ENCODE measurements around the gene DHRS1.

The DHRS1 gene

GRCh38 chr14:24258548-24259265 lies 40.9 kb downstream of the DHRS1 start:
- no peaks in the 10 kb centered on the region for H3K4me1 ChIP-seq (ENCODE audit: control insufficient read depth, insufficient read depth, low read length, poor library complexity, severe bottlenecking)
- H3K4me3 ChIP-seq (ENCODE audit: insufficient read depth, low read depth, low read length, poor library complexity, severe bottlenecking): no peak overlapping the region
- peaks cover 8% of the 10 kb centered on the region for H3K36me3 ChIP-seq (ENCODE audit: control insufficient read depth, insufficient read depth, low read length)
- no peaks in the 10 kb centered on the region for H3K9me3 ChIP-seq (ENCODE audit: control insufficient read depth, low read length)
- DNase-seq: no peak
- H3K27ac ChIP-seq (ENCODE audit: insufficient read depth, low read length, poor library complexity, severe bottlenecking): no peak overlapping the region
- no peaks in the 10 kb centered on the region for H3K27me3 ChIP-seq (replicated peaks; ENCODE audit: control insufficient read depth, insufficient read depth, low read length, poor library complexity, severe bottlenecking)

- no peaks in the 10 kb centered on the region for H3K4me1 ChIP-seq (ENCODE audit: control insufficient read depth, insufficient read depth, low read length, poor library complexity, severe bottlenecking)
- no peak for DNase-seq
- H3K4me3 ChIP-seq (ENCODE audit: insufficient read depth, low read depth, low read length, poor library complexity, severe bottlenecking): no peak overlapping the region
- H3K27me3 ChIP-seq (replicated peaks; ENCODE audit: control insufficient read depth, insufficient read depth, low read length, poor library complexity, severe bottlenecking): no peaks in the 10 kb centered on the region
- H3K9me3 ChIP-seq (ENCODE audit: control insufficient read depth, low read length): no peaks in the 10 kb centered on the region
- peaks cover 8% of the 10 kb centered on the region for H3K36me3 ChIP-seq (ENCODE audit: control insufficient read depth, insufficient read depth, low read length)
- no peak overlapping the region for H3K27ac ChIP-seq (ENCODE audit: insufficient read depth, low read length, poor library complexity, severe bottlenecking)
Measured at GRCh38 chr14:24258119-24258518, 41.5 kb downstream of the DHRS1 start.

DNA sequence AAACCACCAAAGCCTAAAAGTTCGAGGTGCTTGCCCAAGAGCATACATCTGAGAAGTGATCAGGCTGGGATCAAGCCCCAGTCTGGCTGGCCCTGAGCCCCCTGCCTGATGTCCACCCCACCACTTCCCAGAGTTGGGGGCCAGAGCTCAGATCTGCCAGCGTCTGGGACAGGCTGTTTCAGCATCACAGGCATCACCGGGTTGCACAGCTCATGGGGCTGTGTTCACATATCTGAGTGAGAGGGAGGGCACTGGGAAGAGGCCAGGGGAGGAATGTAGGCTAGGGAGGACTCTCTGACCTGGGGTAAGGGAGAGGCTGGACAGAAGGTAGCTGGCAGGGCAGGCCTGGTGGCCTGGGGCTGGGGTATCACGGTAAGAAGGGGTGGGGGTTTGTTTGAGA lies 42.6 kb downstream of the DHRS1 start:
- peaks cover 8% of the 10 kb centered on the region for H3K36me3 ChIP-seq (ENCODE audit: control insufficient read depth, insufficient read depth, low read length)

GRCh38 chr14:24255931-24256711 lies 43.5 kb downstream of the DHRS1 start:
- H3K4me1 ChIP-seq (ENCODE audit: control insufficient read depth, insufficient read depth, low read length, poor library complexity, severe bottlenecking): no peaks in the 10 kb centered on the region
- H3K27ac ChIP-seq (ENCODE audit: insufficient read depth, low read length, poor library complexity, severe bottlenecking): no peak overlapping the region
- H3K9me3 ChIP-seq (ENCODE audit: control insufficient read depth, low read length): no peaks in the 10 kb centered on the region
- no peaks in the 10 kb centered on the region for H3K27me3 ChIP-seq (replicated peaks; ENCODE audit: control insufficient read depth, insufficient read depth, low read length, poor library complexity, severe bottlenecking)
- H3K4me3 ChIP-seq (ENCODE audit: insufficient read depth, low read depth, low read length, poor library complexity, severe bottlenecking): no peak overlapping the region
- DNase-seq: no peak
- H3K36me3 ChIP-seq (ENCODE audit: control insufficient read depth, insufficient read depth, low read length): peaks cover 8% of the 10 kb centered on the region

More for the DNA sequence above, 42.6 kb downstream of the DHRS1 start:
- no peaks in the 10 kb centered on the region for H3K9me3 ChIP-seq (ENCODE audit: control insufficient read depth, low read length)
- H3K27ac ChIP-seq (ENCODE audit: insufficient read depth, low read length, poor library complexity, severe bottlenecking): no peak overlapping the region
- no peak overlapping the region for H3K4me3 ChIP-seq (ENCODE audit: insufficient read depth, low read depth, low read length, poor library complexity, severe bottlenecking)
- H3K4me1 ChIP-seq (ENCODE audit: control insufficient read depth, insufficient read depth, low read length, poor library complexity, severe bottlenecking): no peaks in the 10 kb centered on the region
- no peaks in the 10 kb centered on the region for H3K27me3 ChIP-seq (replicated peaks; ENCODE audit: control insufficient read depth, insufficient read depth, low read length, poor library complexity, severe bottlenecking)
- DNase-seq: no peak

DNA sequence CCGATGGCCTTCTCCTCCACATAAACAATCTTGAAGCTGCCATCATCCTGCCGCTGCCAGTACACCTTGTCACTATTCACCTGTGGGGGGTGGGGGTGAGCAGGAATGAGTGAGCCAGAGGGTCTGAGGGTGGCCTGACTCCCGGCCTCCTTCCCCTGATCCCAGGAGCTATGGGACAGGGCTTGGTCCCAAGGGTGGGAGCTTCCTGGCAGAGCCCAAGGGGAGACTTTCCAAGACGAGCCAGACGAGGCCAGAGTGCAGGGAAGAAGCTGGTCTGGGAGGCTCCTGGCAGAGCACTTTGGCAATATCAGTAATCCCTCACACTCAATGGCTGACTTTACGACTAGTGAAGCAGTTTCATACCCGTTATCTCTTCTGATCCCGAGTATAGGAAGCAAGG lies 44.1 kb downstream of the DHRS1 start:
- H3K36me3 ChIP-seq (ENCODE audit: control insufficient read depth, insufficient read depth, low read length): peaks cover 8% of the 10 kb centered on the region
- no peaks in the 10 kb centered on the region for H3K9me3 ChIP-seq (ENCODE audit: control insufficient read depth, low read length)
- H3K27ac ChIP-seq (ENCODE audit: insufficient read depth, low read length, poor library complexity, severe bottlenecking): no peak overlapping the region

DNA sequence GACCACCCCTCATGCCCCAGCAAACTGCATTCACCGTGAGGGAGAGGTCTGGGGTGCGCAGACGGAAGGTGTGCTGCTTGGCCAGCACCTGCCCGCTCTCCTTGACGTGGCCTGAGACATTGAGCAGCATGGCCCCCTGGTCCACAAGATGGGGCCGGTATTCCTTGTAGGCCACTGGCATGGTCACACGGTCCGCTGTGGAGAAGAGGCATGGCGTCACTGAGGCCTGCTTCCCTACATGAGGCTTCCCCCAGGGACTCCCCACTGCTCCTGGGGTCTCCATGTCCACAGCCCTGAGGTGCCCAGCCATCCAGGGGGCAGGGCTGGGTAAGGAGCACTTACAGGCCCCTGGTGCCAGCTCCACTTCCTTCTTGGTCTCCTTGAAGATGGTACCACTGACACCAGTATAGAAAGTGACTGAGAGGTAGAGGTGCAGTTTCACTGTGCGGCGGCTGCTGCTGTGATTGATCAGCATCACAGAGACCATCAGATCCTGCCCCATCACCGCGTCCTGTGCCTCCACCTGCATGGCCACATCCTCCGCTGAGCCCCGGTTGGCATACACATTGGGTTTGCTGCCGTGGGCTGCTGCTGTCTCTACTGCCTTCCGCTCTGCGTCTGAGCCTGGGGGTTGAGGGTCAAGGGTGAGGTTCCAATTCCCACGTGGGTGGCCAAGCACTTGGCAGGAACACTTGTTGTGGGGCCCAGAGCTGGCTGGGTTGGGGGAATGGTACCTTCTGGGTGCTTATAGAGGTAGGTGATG lies 44.8 kb downstream of the DHRS1 start:
- H3K27ac ChIP-seq (ENCODE audit: insufficient read depth, low read length, poor library complexity, severe bottlenecking): no peak overlapping the region
- H3K9me3 ChIP-seq (ENCODE audit: control insufficient read depth, low read length): no peaks in the 10 kb centered on the region
- no peak for DNase-seq
- H3K27me3 ChIP-seq (replicated peaks; ENCODE audit: control insufficient read depth, insufficient read depth, low read length, poor library complexity, severe bottlenecking): no peaks in the 10 kb centered on the region
- peaks cover 8% of the 10 kb centered on the region for H3K36me3 ChIP-seq (ENCODE audit: control insufficient read depth, insufficient read depth, low read length)
- no peaks in the 10 kb centered on the region for H3K4me1 ChIP-seq (ENCODE audit: control insufficient read depth, insufficient read depth, low read length, poor library complexity, severe bottlenecking)
- no peak overlapping the region for H3K4me3 ChIP-seq (ENCODE audit: insufficient read depth, low read depth, low read length, poor library complexity, severe bottlenecking)

More for the DNA sequence above, 44.1 kb downstream of the DHRS1 start:
- no peak for DNase-seq
- no peaks in the 10 kb centered on the region for H3K4me1 ChIP-seq (ENCODE audit: control insufficient read depth, insufficient read depth, low read length, poor library complexity, severe bottlenecking)
- H3K4me3 ChIP-seq (ENCODE audit: insufficient read depth, low read depth, low read length, poor library complexity, severe bottlenecking): no peak overlapping the region
- H3K27me3 ChIP-seq (replicated peaks; ENCODE audit: control insufficient read depth, insufficient read depth, low read length, poor library complexity, severe bottlenecking): no peaks in the 10 kb centered on the region

GRCh38 chr14:24253936-24254335 lies 45.6 kb downstream of the DHRS1 start:
- no peaks in the 10 kb centered on the region for H3K9me3 ChIP-seq (ENCODE audit: control insufficient read depth, low read length)
- no peak for DNase-seq
- H3K27me3 ChIP-seq (replicated peaks; ENCODE audit: control insufficient read depth, insufficient read depth, low read length, poor library complexity, severe bottlenecking): no peaks in the 10 kb centered on the region
- H3K27ac ChIP-seq (ENCODE audit: insufficient read depth, low read length, poor library complexity, severe bottlenecking): no peak overlapping the region
- no peak overlapping the region for H3K4me3 ChIP-seq (ENCODE audit: insufficient read depth, low read depth, low read length, poor library complexity, severe bottlenecking)
- no peaks in the 10 kb centered on the region for H3K4me1 ChIP-seq (ENCODE audit: control insufficient read depth, insufficient read depth, low read length, poor library complexity, severe bottlenecking)
- peaks cover 5% of the 10 kb centered on the region for H3K36me3 ChIP-seq (ENCODE audit: control insufficient read depth, insufficient read depth, low read length)

GRCh38 chr14:24252289-24253124 lies 47.1 kb downstream of the DHRS1 start:
- H3K27me3 ChIP-seq (replicated peaks; ENCODE audit: control insufficient read depth, insufficient read depth, low read length, poor library complexity, severe bottlenecking): no peaks in the 10 kb centered on the region
- no peak overlapping the region for H3K4me3 ChIP-seq (ENCODE audit: insufficient read depth, low read depth, low read length, poor library complexity, severe bottlenecking)
- H3K9me3 ChIP-seq (ENCODE audit: control insufficient read depth, low read length): no peaks in the 10 kb centered on the region
- no peak for DNase-seq
- no peaks in the 10 kb centered on the region for H3K4me1 ChIP-seq (ENCODE audit: control insufficient read depth, insufficient read depth, low read length, poor library complexity, severe bottlenecking)
- peaks cover 5% of the 10 kb centered on the region for H3K36me3 ChIP-seq (ENCODE audit: control insufficient read depth, insufficient read depth, low read length)
- H3K27ac ChIP-seq (ENCODE audit: insufficient read depth, low read length, poor library complexity, severe bottlenecking): no peak overlapping the region

GRCh38 chr14:24251880-24252288 lies 47.7 kb downstream of the DHRS1 start:
- no peak for DNase-seq
- H3K36me3 ChIP-seq (ENCODE audit: control insufficient read depth, insufficient read depth, low read length): peaks cover 5% of the 10 kb centered on the region
- H3K27ac ChIP-seq (ENCODE audit: insufficient read depth, low read length, poor library complexity, severe bottlenecking): no peak overlapping the region

More at GRCh38 chr14:24251880-24252288, 47.7 kb downstream of the DHRS1 start:
- H3K4me3 ChIP-seq (ENCODE audit: insufficient read depth, low read depth, low read length, poor library complexity, severe bottlenecking): no peak overlapping the region
- H3K27me3 ChIP-seq (replicated peaks; ENCODE audit: control insufficient read depth, insufficient read depth, low read length, poor library complexity, severe bottlenecking): no peaks in the 10 kb centered on the region
- H3K4me1 ChIP-seq (ENCODE audit: control insufficient read depth, insufficient read depth, low read length, poor library complexity, severe bottlenecking): no peaks in the 10 kb centered on the region
- no peaks in the 10 kb centered on the region for H3K9me3 ChIP-seq (ENCODE audit: control insufficient read depth, low read length)
